ENCODE results near the gene ACBD3.

- TF ChIP-seq, protein P1, sequence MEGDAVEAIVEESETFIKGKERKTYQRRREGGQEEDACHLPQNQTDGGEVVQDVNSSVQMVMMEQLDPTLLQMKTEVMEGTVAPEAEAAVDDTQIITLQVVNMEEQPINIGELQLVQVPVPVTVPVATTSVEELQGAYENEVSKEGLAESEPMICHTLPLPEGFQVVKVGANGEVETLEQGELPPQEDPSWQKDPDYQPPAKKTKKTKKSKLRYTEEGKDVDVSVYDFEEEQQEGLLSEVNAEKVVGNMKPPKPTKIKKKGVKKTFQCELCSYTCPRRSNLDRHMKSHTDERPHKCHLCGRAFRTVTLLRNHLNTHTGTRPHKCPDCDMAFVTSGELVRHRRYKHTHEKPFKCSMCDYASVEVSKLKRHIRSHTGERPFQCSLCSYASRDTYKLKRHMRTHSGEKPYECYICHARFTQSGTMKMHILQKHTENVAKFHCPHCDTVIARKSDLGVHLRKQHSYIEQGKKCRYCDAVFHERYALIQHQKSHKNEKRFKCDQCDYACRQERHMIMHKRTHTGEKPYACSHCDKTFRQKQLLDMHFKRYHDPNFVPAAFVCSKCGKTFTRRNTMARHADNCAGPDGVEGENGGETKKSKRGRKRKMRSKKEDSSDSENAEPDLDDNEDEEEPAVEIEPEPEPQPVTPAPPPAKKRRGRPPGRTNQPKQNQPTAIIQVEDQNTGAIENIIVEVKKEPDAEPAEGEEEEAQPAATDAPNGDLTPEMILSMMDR (IDR thresholded peaks at IDR 0.05; ENCODE audit: low read length): no peak
- TF ChIP-seq EZH2 (optimal IDR thresholded peaks at IDR 0.05; ENCODE audit: low read depth, low read length) (no peak), EZH2phosphoT487 (IDR thresholded peaks at IDR 0.05; ENCODE audit: low read length) (no peak)
These were observed 91.3 kb downstream of the ACBD3 start for GRCh38 chr1:226095286-226095685.
